NCI-H1417 treated with DMSO at 0.1 percent for 48 hours (cell line): Measurements from ENCODE around the gene NFS1.
"Not testable (repeated sequence)": the region's sequence is repeated elsewhere in the genome, so short reads cannot be mapped to it uniquely, and the experiment has no call there.

Experiments used
- DNase-seq: peaks from one replicate; lab custom pipeline; 2025; lab: John Stamatoyannopoulos, UW

The NFS1 gene

DNA sequence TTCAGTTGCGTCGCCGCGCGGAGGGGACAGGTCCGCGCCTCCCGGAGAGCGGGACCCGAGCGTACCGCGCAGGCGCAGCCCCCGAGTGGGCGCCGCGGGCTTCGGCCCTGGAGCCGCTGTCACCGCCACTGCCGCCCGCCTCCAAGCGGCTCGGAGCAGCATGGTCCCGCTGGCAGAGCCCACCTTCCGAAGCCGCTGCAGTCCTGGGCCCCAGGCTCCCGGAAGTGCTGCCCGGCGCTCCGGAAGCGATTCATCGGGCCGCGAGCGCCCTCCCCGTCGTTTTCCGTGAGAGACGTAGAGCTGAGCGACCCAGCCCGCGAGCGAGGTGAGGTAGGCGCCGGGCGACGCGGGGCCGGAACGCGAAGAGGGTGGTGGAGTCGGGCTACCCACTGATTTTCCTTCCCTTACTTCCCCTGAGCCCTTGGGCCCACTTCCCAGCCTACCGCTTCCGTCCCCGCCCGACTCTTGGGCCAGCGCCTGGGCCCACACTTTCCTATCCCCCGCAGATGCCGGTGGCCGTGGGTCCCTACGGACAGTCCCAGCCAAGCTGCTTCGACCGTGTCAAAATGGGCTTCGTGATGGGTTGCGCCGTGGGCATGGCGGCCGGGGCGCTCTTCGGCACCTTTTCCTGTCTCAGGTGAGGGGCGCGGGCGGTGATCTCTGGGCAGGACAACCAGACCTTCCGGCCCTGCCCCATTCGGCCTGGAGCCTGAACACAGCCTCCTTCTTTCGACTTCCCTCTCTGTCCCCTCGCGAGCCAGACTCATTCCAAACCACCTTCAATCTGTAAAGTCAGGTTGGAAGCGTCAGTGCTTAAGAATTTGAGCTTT lies at the start of gene NFS1, which contains the start of gene ROMO1:
NFS1 (minus strand) TSS at position 226 of the 830 bp plus-strand sequence; CDS start at position 162, 64 bp downstream.
ROMO1 (plus strand) TSS at position 279 of the 830 bp plus-strand sequence; CDS start at position 507, 228 bp downstream.
- DNase-seq = no peak

DNA sequence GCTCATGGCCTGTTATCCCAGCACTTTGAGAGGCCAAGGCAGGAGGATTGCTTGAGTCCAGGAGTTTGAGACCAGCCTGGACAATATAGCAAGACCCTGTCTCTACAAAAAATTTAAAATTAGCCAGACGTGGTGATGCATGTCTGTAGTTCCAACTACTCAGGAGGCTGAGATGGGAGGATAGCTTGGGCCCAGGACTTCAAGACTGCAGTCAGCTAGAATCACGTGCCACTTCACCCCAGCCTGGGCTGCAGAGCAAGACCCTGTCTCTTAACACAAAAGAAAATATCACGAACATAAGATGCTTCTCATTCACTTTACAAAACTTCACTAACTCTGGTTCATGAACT lies 45.3 kb upstream of the NFS1 start:
- not testable (repeated sequence) for DNase-seq

DNA sequence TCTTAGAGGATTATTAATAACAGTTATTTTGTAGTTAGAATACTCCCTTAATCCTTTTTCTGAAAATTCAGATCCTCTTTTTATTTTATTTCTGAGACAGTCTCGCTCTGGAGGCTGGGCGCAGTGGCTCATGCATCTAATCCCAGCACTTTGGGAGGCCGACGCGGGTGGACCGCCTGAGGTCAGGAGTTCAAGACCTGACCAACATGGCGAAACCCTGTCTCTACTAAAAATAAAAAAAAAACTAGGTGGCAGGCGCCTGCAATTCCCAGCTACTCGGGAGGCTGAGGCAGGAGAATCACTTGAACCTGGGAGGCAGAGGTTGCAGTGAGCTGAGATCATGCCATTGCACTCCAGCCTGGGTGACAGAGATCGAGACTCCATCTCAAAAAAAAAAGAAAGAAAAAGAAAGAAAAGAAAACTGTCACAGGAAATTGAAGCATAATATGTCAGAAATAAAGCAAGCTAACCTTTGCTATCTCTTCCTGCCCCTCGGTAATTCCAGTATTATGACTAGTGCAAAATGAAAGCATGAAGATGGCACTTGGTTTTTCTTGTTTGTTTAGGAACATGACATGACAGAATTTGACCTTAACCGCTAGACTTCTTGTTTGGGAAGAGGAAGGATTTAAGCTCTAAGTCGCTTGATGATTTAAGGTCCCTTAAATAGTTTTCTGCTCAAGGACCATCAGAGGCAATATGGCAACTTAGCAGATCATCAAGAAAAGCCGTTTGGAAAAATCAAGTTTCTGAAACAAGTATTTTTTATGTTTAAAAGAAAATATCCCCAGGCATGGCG lies 44.7 kb upstream of the NFS1 start:
- DNase-seq = no peak

DNA sequence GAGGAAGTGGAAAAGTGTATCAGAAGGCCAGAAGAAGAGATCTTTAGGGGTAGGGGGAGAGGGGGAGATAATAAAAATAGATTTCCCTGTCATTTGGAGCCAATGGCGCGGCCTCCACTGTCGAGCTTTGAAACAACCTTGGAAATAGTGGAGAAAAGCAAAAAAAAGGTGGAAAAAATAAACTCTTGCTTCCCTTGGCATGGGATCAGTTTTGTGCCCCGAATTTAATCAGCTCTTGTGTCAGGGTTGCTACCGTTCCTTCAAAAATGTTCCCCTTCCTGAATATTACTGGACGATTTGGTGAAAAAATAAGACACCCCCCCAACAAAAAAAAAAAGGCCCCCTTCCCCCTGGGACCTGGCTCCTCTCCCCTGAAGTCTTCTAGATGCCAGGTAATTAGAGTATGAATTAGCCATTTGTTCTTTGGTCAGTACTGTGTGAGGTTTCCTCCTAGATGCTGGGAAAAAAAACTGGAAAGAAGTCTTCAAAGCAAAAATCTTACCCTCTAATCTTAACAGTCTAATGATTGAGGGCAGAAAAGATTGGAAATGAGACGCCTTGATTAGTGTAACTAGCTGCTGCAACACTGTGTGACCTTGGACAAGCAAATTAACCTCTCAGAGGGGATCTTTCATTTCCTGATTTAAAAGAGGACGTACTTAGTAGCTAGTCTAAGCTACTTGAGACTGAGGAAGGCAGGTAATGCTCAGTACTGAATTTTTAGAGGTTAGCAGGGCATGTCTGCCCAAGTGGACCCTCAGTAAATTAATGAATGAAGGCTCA lies 43.8 kb upstream of the NFS1 start:
- DNase-seq = no peak

DNA sequence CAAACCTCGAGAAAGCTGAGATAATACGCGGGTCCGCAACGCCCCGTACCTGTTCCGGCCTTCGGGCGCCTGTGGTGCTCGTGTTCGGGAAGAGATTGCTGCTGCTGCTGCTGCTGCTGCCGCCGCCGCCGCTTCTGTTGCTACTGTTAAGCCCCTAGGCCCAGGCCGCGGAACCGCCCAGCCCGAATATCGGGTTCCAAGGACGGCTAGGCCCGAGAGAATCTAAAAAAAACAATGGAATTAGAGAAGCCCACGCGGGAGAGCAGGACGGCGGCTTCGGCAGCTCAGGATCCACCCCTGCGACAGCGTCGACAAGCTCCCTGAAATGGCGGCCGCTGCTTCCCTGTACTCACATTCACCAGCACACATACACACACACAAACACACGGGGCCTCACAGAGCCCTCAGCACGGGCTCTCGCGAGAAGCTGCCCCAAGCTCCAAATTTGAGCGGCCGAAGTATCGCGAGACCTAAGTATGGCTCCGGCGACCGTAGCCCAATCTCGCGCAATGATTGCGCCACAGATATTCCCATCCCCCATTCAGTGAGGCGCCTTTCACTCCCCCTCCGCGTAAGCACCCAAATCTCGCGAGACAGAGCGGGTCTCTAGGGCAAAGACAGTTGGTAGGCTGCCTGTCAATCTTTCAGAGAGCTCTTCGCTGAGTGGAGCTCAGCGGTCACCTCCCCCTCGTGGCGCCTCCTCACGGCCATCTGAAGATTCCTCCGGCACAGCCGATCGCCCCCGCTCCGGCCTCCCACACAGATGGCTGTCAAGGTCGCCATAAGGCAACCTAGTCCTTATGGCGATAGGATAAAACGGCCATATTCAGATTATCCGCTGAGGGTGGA lies 43.0 kb upstream of the NFS1 start, which contains the start of gene RBM39:
RBM39 (minus strand) TSS at position 369 of the 849 bp plus-strand sequence. CDS start 1,386 bp downstream, outside the sequence.
- peak; percentile 100 for DNase-seq

DNA sequence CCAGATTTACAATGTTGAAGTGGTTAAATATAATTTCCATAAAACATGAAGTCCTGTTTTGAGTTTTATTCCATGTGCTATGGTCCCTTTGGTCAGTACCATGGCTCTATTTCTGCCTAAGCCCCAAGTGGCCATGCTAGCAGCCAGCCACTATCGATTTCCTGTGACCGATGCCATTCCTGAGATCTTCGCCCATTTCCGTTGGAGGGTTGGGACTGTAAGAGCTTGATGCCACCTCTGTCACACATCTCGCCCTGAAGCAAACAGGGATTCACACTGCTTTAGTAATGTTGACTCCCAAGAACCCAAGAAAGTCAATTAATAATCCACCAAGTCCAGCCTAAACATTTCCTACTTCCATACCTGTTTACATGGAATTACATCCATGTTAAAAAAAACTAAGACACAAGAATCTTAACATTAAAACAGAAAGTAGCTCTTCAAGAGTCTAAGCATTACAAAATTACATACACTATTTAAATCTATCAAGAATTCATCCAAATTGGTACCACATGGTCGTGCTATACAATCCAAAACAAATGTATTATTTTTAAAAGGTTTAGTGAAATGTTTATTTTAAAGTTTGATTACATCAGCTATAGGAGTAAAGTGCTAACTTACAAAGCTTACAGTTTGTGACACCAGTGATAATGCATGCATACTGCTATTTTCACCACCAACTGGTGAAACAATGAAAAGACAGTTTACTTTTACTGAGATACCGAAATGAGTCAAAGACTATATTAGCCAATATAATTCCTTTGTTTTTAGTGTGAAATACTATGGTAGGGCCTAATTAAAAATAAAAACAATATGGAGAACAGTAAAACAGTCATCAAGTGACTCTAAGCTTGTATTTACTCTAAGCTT lies 40.4 kb upstream of the NFS1 start:
- DNase-seq = no peak

DNA sequence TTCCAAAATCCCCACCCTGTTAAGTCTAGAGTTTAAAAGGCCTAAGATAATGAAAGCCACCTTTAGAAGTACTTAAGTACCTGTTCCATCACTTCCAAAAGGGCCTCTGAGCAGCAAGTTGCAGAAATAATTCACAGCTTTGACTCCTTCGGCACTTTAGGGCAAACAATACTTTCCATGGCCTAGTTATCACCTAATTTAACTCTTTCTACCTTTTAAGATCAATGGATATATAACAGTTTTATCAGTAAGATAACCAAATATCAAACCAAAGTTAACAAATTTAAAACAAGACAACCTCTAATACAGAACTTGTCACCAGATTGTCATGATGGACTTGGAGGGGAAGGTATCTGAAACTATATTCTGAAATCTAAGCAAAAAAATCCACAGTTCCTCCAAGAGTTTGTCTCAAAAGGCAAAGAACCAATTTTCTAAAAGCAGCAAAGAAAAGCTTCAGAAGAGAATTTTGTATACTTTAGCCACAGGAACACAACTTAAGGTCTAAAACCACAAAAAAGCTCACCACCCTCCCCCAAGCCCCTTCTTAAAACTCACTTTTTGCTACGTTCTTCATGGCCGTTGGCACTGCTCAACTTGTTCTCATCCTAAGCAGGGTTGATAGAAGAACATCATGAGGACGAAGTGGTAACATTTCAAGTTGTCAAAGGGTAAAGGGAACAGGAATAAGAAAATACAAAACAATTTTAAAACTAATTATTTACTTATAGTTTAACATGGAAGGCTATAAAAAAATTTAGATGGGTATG lies 39.4 kb upstream of the NFS1 start:
- no peak for DNase-seq

DNA sequence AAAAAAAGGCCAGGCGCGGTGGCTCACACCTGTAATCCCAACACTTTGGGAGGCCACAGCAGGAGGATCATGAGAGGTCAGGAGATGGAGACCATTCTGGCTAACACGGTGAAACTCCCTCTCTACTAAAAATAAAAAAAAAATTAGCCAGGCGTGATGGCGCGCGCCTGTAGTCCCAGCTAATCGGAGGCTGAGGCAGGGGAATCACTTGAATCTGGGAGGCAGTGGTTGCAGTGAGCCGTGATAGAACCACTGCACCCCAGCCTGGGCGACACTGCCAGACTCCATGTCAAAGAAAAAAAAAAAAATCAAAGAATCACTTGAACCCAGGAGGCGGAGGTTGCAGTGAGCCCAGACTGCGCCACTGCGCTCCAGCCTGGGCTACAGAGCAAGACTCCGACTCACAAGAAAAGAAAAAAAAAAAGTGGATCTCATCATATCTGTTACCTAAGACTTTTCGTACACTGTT lies 38.7 kb upstream of the NFS1 start:
- DNase-seq = no peak

DNA sequence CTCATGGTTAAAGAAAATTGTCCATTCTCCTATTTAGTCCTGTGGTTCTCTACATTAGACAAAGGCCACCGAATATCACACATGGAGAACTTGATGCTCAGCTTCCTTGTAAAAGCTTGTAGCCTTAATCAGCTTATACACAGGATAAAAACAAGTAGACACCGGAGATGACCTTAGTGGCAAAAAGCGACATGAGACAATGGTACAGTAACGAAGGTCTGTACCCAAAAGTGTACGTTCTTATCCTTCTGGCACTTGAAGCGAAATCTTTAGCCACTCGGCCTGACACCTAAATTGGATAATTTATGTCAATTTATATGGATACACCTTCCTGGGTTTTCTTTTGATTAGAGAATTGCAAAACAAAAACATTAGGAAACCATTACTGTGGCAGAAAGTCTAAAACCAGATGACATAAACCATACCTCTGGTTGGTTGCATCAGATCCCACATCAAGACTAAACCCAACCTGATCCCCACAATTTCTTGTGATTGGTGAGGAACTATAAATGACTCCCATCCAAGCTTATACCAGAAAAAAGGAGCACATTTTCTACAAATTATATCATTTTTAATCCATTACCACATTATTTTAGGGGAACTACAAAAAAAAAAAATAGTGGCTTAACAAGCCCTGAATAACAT lies 36.8 kb upstream of the NFS1 start:
- no peak for DNase-seq

DNA sequence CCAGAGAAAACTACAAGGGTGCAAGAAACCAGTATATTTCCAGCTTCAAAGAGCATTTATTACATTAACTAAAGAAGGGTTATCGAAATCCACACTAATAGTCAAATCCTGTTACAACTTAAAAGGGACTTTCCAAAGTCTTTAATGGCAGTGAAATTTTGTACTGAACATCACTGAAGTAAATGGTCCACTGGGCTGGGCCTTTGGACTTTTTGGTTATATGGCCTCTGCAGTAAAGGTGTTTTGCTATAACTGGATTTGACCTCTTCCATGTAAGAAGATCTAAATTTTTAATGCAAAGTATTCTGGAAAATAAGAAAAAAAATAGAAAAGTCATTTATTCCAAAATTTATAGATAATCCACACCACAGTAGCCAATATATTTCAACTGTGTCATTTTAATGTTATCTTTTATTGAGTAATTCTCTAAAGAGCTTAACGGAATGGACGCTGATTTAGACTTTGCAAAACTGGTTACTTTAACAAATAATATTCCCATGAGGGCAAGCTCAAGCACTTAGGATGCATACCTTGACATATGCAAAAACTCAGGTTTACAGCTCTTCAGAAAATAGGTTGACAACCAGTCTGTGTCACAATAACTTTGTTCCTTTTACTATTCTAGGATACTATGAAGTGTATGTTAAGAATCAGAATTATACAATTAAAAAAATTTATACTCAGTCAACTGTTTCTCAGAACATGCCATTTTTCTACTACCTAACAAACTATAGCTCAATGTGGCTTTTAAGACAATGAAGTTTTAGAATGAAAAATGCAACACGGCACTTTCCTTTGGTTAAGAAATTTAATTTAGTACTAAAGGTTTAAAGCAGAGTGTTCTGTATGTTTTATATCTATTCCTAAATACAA lies 35.9 kb upstream of the NFS1 start:
- DNase-seq = no peak

DNA sequence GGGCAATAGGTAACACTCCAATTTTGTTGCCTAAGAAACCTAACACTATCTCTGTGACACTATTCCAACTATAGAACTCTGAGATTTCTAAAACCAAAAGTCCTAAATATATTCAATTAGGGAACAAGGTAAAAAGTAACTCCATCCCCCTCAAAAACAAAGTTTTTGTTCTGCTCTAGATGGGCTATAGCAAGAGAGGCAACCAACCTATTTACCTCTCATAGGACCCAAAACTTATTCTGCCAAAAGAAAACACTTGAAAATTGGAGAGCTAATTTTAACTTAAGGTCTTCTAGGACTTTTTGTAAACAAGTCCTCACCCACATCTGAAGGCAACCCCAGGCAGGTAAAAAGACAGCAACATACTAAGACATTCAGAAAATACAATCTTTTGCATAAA lies 35.2 kb upstream of the NFS1 start:
- no peak for DNase-seq

DNA sequence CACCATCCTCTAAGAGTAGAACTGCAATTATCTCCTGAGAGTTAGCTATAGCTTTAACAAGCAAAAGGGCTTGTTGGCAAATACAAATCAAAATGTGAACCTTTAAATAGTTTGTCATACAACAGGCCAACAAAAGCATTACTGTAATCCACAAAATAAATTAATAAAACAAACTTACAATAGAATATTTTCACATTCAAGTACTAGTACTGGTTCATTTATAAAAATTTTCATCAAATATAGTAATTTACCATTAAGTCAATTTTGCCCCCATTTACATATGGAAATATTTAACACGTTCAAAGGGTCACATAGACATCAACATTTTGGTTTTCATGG lies 33.5 kb upstream of the NFS1 start:
- no peak for DNase-seq

DNA sequence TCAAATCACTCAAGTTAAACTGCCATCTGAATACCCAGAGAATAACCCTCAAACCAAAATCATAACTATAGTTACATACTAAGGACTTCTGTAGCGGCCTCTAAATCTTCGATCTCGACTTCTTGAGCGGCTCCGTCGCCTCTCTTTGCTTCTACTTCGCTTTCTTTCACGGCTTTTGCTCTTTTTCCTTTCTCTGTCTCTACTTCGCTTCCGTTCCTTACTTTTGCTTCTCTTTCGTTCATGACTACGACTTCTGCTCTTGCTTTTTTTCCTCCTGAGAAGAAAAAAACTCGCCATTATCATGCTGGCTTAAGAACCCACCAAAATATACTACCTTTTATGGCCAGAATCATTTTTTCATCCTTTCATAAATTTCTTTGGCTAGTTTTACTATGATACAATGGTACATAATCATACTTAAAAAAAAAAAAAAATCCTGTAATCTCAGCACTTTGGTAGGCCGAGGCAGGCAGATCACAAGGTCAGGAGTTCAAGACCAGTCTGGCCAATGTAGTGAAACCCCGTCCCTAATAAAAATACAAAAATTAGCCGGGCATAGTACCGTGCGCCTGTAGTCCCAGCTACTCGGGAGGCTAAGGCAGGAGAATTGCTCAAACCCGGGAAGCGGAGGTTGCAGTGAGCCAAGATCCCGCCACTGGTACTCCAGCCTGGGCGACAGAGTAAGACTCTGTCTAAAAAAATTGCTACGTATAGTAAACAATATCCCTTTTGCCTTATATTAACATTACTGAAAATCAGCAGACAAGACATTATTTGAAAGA lies 32.9 kb upstream of the NFS1 start:
- no peak for DNase-seq

DNA sequence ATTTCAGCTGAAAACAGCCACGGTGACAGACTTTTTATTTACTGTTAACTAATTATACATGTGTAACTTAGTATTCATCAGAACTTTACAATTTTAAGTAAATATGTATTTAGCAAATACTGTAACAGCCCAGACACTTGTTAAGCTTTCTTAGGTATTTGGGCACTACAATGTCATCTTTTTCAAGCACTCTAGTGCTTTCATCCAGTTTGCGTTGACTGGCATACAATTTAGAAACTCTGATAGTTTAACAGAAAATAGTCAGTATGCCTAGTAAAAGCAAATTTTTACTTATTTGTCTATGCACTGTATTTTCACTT lies 32.3 kb upstream of the NFS1 start:
- DNase-seq = no peak

DNA sequence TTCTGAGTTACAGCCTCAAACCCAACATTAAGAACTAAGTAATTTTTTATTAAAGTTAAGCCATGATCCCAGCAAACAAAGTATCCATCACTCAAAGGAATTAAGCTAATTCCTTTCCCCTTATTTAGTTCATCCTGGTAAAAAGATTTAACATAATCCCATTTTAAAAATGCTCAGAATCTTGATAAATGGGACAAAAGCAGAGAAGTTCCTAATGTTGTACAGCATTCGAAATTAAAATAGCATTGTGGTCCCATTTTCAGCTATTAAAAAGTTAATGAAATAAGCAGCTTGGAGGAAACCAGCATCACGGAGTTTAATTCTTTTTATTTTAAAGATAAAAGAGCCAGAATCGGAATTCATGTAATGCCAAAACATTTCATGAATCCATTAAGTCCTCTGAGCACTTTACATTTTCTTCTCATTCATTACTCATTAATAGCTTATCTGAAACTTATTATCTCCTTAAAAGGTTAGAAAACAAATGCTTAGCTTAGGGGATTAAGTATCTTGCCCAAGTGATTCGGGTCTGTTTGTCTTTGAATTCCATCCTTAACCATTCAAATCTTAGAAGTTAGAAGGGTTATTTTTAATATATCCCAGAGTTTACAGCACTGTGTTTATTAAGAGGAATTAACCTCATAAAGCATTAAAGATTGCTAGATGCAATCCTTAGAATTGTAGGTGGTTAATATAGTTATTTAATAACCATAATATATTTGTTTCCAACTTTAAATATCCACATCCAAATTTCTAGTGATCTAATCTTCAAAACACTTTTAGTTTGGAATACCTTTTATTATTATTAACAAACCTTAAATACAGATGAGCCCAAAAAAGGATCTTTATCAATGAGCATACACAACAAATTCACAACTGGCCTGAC lies 31.7 kb upstream of the NFS1 start:
- DNase-seq = no peak

DNA sequence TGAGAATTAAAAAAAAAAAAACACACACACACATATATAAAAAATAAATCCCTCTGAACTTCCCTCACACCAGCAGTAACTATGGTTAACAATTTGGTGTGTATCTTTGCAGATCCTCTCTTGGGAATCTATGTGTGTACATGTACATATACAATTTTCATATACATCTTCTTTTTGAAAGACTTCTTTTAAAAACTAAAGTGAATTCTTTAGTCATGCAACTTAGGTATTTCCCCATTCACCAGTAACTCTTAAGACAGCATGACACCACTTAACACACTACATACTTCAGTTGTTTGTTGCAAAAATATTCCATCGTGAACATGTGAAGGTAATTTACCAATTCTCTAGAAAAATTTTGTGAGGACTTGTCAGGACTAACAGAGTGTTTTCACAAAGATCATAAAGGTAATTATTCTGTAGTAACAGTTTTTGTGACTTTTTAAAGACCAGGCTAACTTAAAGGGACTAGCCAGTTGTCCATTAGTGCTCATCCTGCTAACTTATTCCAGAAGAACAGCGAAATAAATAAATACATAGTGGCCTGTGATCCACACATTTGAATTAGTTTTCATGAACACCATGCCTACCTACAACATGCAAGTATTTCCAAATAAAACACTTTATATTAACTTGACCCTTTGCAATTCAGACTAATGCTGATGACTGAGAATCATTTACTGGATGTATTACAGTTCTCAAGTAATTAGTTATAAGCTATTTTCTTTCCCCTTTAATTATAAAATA lies 30.9 kb upstream of the NFS1 start:
- no peak for DNase-seq
